Measurements from ENCODE around the gene TTC39A. TPM values are rescaled to one million over a fixed set of nuclear protein-coding genes. Genes with fewer than 3 reads are reported as not detected.

The TTC39A gene
- total and polyA plus RNA-seq, 2 donors (not counting 1 experiment from before 2014, with no cell fraction given) = not detected

DNA sequence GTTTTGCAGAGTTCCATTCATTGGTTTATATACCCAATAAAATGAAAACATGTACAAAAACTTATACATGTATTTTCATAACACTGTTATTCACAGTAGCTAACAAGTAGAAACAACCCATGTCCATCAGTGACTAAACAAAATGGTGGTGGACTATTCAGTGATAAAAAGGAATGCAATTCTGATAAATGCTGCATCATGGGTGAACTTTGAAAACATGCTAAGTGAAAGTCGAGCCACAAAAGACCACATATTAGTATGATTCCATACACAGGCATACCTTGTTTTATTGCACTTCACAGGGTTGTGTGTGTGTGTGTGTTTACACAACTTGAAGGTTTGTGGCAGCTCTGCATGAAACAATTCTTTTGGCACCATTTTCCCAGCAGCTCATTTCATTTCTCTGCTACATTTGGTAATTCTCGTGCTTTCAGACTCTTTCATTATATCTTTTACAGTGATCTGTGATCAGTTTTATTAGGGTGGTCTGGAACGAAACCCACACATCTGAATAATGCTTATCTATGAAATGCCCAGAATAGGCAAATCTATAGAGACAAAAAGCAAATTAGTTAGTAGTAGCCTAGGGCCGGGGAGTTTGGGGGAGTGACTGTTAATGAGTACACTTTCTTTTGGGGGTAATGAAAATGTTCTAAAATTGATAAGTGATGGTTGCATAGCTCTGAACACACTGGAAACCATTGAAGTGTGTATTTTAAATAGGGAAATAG, 67.0 kb downstream of the TTC39A start:
- ATAC-seq (ENCODE audit: low read depth) (no peak), DNase-seq (no peak)
- ChIA-PET POLR2A (no interaction called here), CTCF (interaction anchor here (0.9 kb wide), 1 partner anchor 23 kb away, joined by 3 read pairs; no protein-coding TSS in a partner anchor)
- H3K9me3 ChIP-seq (ENCODE audit: control extremely low read depth in 1 of 3, control insufficient read depth in 2 of 3, insufficient read depth in 1 of 3, low read length in 2 of 3) = no peaks in the 10 kb centered on the region
- no peak overlapping the region for H3K4me3 ChIP-seq (ENCODE audit: control extremely low read depth in 1 of 5, extremely low read depth in 1 of 5, insufficient read depth in 1 of 5, low read depth in 2 of 5, low read length in 4 of 5)
- intact Hi-C loops (cut with micrococcal nuclease) = no loop called here
- no peak overlapping the region for H3K27ac ChIP-seq (ENCODE audit: low read length in 2 of 2)
- H3K9me3 Mint-ChIP-seq (ENCODE audit: insufficient read depth) = no peaks in the 10 kb centered on the region
- no peak overlapping the region for H3K9ac ChIP-seq (ENCODE audit: low read length)
- H4K20me1 ChIP-seq (ENCODE audit: control insufficient read depth, insufficient read depth, low read length, poor library complexity, severe bottlenecking) = peaks cover 7% of the 10 kb centered on the region
- peaks cover 11 to 14% of the 10 kb centered on the region in 2 donors for H3K4me1 ChIP-seq (ENCODE audit: control insufficient read depth in 2 of 2, insufficient read depth in 2 of 2, low read length in 2 of 2)
- no peak overlapping the region for H3K27ac Mint-ChIP-seq
- peaks cover 48% of the 10 kb centered on the region for H3K79me2 ChIP-seq (ENCODE audit: control insufficient read depth, insufficient read depth, low read length)
- H3K4me3 Mint-ChIP-seq = no peak overlapping the region
- WGBS (ENCODE audit: insufficient coverage) = 100% methylated on average over 1 of the region's 4 CpGs
- H3K4me2 ChIP-seq (replicated peaks; ENCODE audit: low read depth, low read length, poor library complexity, severe bottlenecking) = no peak overlapping the region
- H3K27me3 ChIP-seq (replicated peaks in 1 of 4; ENCODE audit: control extremely low read depth in 1 of 4, control insufficient read depth in 3 of 4, insufficient read depth in 4 of 4, low read length in 3 of 4) = no peaks in the 10 kb centered on the region
- peaks cover 34% of the 10 kb centered on the region for H3K4me1 Mint-ChIP-seq
- H3K36me3 ChIP-seq (replicated peaks in 1 of 2; ENCODE audit: control extremely low read depth in 1 of 2, control insufficient read depth in 1 of 2, extremely low read depth in 1 of 2, insufficient read depth in 2 of 2, low read length in 1 of 2) = no peaks in the 10 kb centered on the region
- no peak overlapping the region for H2AFZ ChIP-seq (ENCODE audit: insufficient read depth, low read depth, low read length, poor library complexity, severe bottlenecking)
- no peaks in the 10 kb centered on the region for H3K27me3 Mint-ChIP-seq
- TF ChIP-seq EZH2 (IDR thresholded peaks at IDR 0.05; ENCODE audit: borderline replicate concordance, insufficient read depth, low read depth, low read length, poor library complexity, severe bottlenecking) (no peak), CTCF (IDR thresholded peaks at IDR 0.05) (no peak)

DNA sequence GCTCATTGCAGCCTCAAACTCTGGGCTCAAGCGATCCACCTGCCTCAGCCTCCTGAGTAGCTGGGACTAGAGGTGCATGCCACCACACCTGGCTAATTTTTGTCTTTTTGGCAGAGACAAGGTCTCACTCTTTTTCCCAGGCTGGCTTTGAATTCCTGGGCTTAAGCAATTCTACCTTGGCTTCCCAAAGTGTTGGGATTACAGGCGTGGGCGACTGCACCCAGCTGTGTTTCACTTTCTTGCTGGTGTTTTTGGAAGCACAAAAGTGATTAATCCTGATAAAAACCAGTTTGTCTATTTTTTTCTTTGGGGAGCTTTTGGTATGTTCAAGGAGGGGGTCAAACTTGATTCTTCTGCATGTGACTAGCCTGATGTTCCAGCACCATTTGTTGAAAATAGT, 75.0 kb downstream of the TTC39A start:
- H3K4me3 ChIP-seq (ENCODE audit: control extremely low read depth in 1 of 5, extremely low read depth in 1 of 5, insufficient read depth in 1 of 5, low read depth in 2 of 5, low read length in 4 of 5) = no peak overlapping the region
- ChIA-PET POLR2A (no interaction called here), CTCF (no interaction called here)
- no peaks in the 10 kb centered on the region for H3K27me3 Mint-ChIP-seq
- H2AFZ ChIP-seq (ENCODE audit: insufficient read depth, low read depth, low read length, poor library complexity, severe bottlenecking) = no peak overlapping the region
- no peaks in the 10 kb centered on the region for H3K9me3 ChIP-seq (ENCODE audit: control extremely low read depth in 1 of 3, control insufficient read depth in 2 of 3, insufficient read depth in 1 of 3, low read length in 2 of 3)
- H3K9ac ChIP-seq (ENCODE audit: low read length) = no peak overlapping the region
- ATAC-seq (ENCODE audit: low read depth) (no peak), DNase-seq (no peak)
- 95% methylated on average over 3 of the region's 3 CpGs for WGBS (ENCODE audit: insufficient coverage)
- no peak overlapping the region for H3K4me2 ChIP-seq (replicated peaks; ENCODE audit: low read depth, low read length, poor library complexity, severe bottlenecking)
- H3K27me3 ChIP-seq (replicated peaks in 1 of 4; ENCODE audit: control extremely low read depth in 1 of 4, control insufficient read depth in 3 of 4, insufficient read depth in 4 of 4, low read length in 3 of 4) = no peaks in the 10 kb centered on the region
- H4K20me1 ChIP-seq (ENCODE audit: control insufficient read depth, insufficient read depth, low read length, poor library complexity, severe bottlenecking) = peaks cover 18% of the 10 kb centered on the region
- H3K79me2 ChIP-seq (ENCODE audit: control insufficient read depth, insufficient read depth, low read length) = peaks cover 68% of the 10 kb centered on the region
- no peaks in the 10 kb centered on the region for H3K36me3 ChIP-seq (replicated peaks in 1 of 2; ENCODE audit: control extremely low read depth in 1 of 2, control insufficient read depth in 1 of 2, extremely low read depth in 1 of 2, insufficient read depth in 2 of 2, low read length in 1 of 2)
- no peak overlapping the region for H3K27ac ChIP-seq (ENCODE audit: low read length in 2 of 2)
- TF ChIP-seq CTCF (IDR thresholded peaks at IDR 0.05) = no peak
- no peak for TF ChIP-seq EZH2 (IDR thresholded peaks at IDR 0.05; ENCODE audit: borderline replicate concordance, insufficient read depth, low read depth, low read length, poor library complexity, severe bottlenecking)
- no peak overlapping the region for H3K4me3 Mint-ChIP-seq
- H3K27ac Mint-ChIP-seq = no peak overlapping the region
- H3K4me1 ChIP-seq (ENCODE audit: control insufficient read depth in 2 of 2, insufficient read depth in 2 of 2, low read length in 2 of 2) = no peaks in the 10 kb centered on the region
- intact Hi-C loops (cut with micrococcal nuclease) = no loop called here
- H3K9me3 Mint-ChIP-seq (ENCODE audit: insufficient read depth) = no peaks in the 10 kb centered on the region
- no peaks in the 10 kb centered on the region for H3K4me1 Mint-ChIP-seq
